ENCODE results near the gene HRH2. TPM values are rescaled to one million over a fixed set of nuclear protein-coding genes. Genes with fewer than 3 reads are reported as not detected.

Gene HRH2
- total and polyA plus RNA-seq, 7 donors: 0.17 to 7.0 (median 0.51) TPM

- no peaks in the 10 kb centered on the region for H3K9me3 ChIP-seq
- peaks cover 0 to 8% (median 2%) of the 10 kb centered on the region in 3 donors for H3K27me3 ChIP-seq (ENCODE audit: insufficient read depth in 3 of 3, low read length in 2 of 3)
- intact Hi-C loops (cut with DNase I): no loop called here
- no peak overlapping the region for H3K27ac ChIP-seq
- H3K36me3 ChIP-seq (ENCODE audit: insufficient read depth in 1 of 2, low read depth in 1 of 2): no peaks in the 10 kb centered on the region
- H3K4me3 ChIP-seq: no peak overlapping the region
- no peaks in the 10 kb centered on the region for H3K4me1 ChIP-seq
- no peak for ATAC-seq
- DNase-seq: peak in 1 of 2 donors; percentile 20
- 83 to 89% (median 84%) methylated on average over 20 of the region's 20 CpGs for WGBS, 3 donors
- TF ChIP-seq, protein P1, sequence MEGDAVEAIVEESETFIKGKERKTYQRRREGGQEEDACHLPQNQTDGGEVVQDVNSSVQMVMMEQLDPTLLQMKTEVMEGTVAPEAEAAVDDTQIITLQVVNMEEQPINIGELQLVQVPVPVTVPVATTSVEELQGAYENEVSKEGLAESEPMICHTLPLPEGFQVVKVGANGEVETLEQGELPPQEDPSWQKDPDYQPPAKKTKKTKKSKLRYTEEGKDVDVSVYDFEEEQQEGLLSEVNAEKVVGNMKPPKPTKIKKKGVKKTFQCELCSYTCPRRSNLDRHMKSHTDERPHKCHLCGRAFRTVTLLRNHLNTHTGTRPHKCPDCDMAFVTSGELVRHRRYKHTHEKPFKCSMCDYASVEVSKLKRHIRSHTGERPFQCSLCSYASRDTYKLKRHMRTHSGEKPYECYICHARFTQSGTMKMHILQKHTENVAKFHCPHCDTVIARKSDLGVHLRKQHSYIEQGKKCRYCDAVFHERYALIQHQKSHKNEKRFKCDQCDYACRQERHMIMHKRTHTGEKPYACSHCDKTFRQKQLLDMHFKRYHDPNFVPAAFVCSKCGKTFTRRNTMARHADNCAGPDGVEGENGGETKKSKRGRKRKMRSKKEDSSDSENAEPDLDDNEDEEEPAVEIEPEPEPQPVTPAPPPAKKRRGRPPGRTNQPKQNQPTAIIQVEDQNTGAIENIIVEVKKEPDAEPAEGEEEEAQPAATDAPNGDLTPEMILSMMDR (IDR thresholded peaks at IDR 0.05): no peak
Observed at GRCh38 chr5:175711472-175712312, 53.8 kb downstream of the HRH2 start.

DNA sequence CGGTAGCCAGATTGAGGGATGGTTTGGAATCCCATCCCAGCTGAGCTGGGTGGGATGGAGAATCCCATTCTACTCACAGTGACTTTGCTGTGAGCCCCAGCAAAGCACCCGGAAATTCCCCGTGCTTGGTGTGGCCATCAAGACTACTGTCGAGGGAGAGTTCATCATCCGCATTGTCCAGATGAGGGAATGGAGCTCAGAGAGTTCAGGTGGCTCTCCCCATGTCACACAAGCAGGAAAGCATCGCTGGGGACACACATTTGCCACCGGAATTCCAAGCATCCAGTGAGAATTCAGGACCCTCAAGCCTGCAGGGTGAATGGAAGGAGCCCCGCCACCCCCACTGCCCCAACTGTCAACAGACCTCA lies 54.4 kb downstream of the HRH2 start:
- TF ChIP-seq, protein P1 (IDR thresholded peaks at IDR 0.05): no peak
- no peak overlapping the region for H3K27ac ChIP-seq
- H3K4me1 ChIP-seq: no peaks in the 10 kb centered on the region
- H3K27me3 ChIP-seq (ENCODE audit: insufficient read depth in 3 of 3, low read length in 2 of 3): peaks cover 0 to 8% (median 2%) of the 10 kb centered on the region in 3 donors
- no peaks in the 10 kb centered on the region for H3K36me3 ChIP-seq (ENCODE audit: insufficient read depth in 1 of 2, low read depth in 1 of 2)
- intact Hi-C loops (cut with DNase I): no loop called here
- WGBS, 3 donors: 72 to 76% (median 72%) methylated on average over 8 of the region's 8 CpGs
- ATAC-seq (no peak), DNase-seq (peak in 1 of 2 donors; percentile 40)
- H3K4me3 ChIP-seq: no peak overlapping the region
- no peaks in the 10 kb centered on the region for H3K9me3 ChIP-seq

- Histone ChIP-seq H3K9me3 (no peaks in the 10 kb centered on the region), H3K4me3 (no peak overlapping the region), H3K4me1 (no peaks in the 10 kb centered on the region), H3K27me3 (ENCODE audit: insufficient read depth in 3 of 3, low read length in 2 of 3) (peaks cover 0 to 8% (median 2%) of the 10 kb centered on the region in 3 donors), H3K27ac (no peak overlapping the region), H3K36me3 (ENCODE audit: insufficient read depth in 1 of 2, low read depth in 1 of 2) (no peaks in the 10 kb centered on the region)
- DNase-seq (peak in 1 of 2 donors; percentile 29), ATAC-seq (no peak)
- WGBS, 3 donors: 9 to 19% (median 11%) methylated on average over 11 of the region's 11 CpGs
- intact Hi-C loops (cut with DNase I): no loop called here
- TF ChIP-seq, protein P1 (IDR thresholded peaks at IDR 0.05): no peak
Observed at GRCh38 chr5:175712681-175713085, 54.8 kb downstream of the HRH2 start.

- H3K4me1 ChIP-seq: no peaks in the 10 kb centered on the region
- intact Hi-C loops (cut with DNase I): no loop called here
- H3K9me3 ChIP-seq: no peaks in the 10 kb centered on the region
- WGBS, 3 donors: 73 to 87% (median 81%) methylated on average over 3 of the region's 3 CpGs
- H3K27me3 ChIP-seq (ENCODE audit: insufficient read depth in 3 of 3, low read length in 2 of 3): peaks cover 0 to 8% (median 2%) of the 10 kb centered on the region in 3 donors
- DNase-seq: peak in 1 of 2 donors; percentile 23
- H3K36me3 ChIP-seq (ENCODE audit: insufficient read depth in 1 of 2, low read depth in 1 of 2): no peaks in the 10 kb centered on the region
- TF ChIP-seq, protein P1 (IDR thresholded peaks at IDR 0.05): no peak
- H3K27ac ChIP-seq: no peak overlapping the region
- no peak for ATAC-seq
- no peak overlapping the region for H3K4me3 ChIP-seq
Observed at GRCh38 chr5:175713930-175714329, 56.1 kb downstream of the HRH2 start.

Data from psoas muscle (tissue), 8 donors.